HT-29 (cell line): ENCODE data around the gene MPO. TPM values are rescaled to one million over a fixed set of nuclear protein-coding genes. Genes with fewer than 3 reads are reported as not detected.

Experiments
- DNase-seq: peaks from one replicate; pipeline ENCODE4 v3.0.0-alpha.2; 2015; ENCODE audit warnings: low spot score
- total RNA-seq: library from RNA; depleted of rRNA; stranded (reverse); fragments of >200 nt; shearing (Covaris generic); gene quantifications from 2 replicates; pipeline ENCODE4 v1.2.3, GENCODE V29; 2014; rRNA removed

MPO gene
- total RNA-seq, 1 experiment from 2014 or later, result not detected

GRCh38 chr17:58233543-58233942 lies 47.2 kb downstream of the MPO start:
- no peak for DNase-seq

- no peak for DNase-seq
Measured at GRCh38 chr17:58232707-58233156, 48.0 kb downstream of the MPO start.

GRCh38 chr17:58231641-58232040 lies 49.1 kb downstream of the MPO start:
- no peak for DNase-seq

- no peak for DNase-seq
Measured at GRCh38 chr17:58229881-58230280, 50.9 kb downstream of the MPO start.

GRCh38 chr17:58229384-58229783 lies 51.4 kb downstream of the MPO start:
- no peak for DNase-seq

- no peak for DNase-seq
Measured at GRCh38 chr17:58228679-58229078, 52.1 kb downstream of the MPO start.

GRCh38 chr17:58227733-58228132 lies 53.0 kb downstream of the MPO start:
- no peak for DNase-seq

GRCh38 chr17:58224315-58224714 lies 56.4 kb downstream of the MPO start:
- DNase-seq, result no peak

Other genes with a start within 250 kb of the MPO start
- 18.6 and 20.5 TPM in 2 replicates for gene DYNLL2, start 197.5 kb downstream of the MPO start, total RNA-seq
- not detected in 2 replicates for gene OR4D1, start 132.6 kb downstream of the MPO start, total RNA-seq
- gene OR4D2, start 114.0 kb downstream of the MPO start, total RNA-seq, result not detected in 2 replicates
- not detected in 2 replicates for gene EPX, start 88.2 kb downstream of the MPO start, total RNA-seq
- 5.1 and 8.9 TPM in 2 replicates for gene MKS1, start 61.7 kb downstream of the MPO start, total RNA-seq
- not detected in 2 replicates for gene LPO, start 42.4 kb downstream of the MPO start, total RNA-seq
- gene TSPOAP1, start 47.9 kb upstream of the MPO start, total RNA-seq, result 0.86 and 2.4 TPM in 2 replicates
- gene SUPT4H1, start 71.3 kb upstream of the MPO start, total RNA-seq, result 53.0 and 60.0 TPM in 2 replicates
- gene RNF43, start 136.6 kb upstream of the MPO start, total RNA-seq, result 113 and 136 TPM in 2 replicates
- not detected in 2 replicates for gene HSF5, start 207.5 kb upstream of the MPO start, total RNA-seq
- 39.1 and 50.0 TPM in 2 replicates for gene MTMR4, start 233.7 kb upstream of the MPO start, total RNA-seq